ENCODE measurements around the gene SULT1C2. TPM values are rescaled to one million over a fixed set of nuclear protein-coding genes. Genes with fewer than 3 reads are reported as not detected.
"Not testable (repeated sequence)": the region's sequence is repeated elsewhere in the genome, so short reads cannot be mapped to it uniquely, and the experiment has no call there.

Gene SULT1C2
- polyA plus RNA-seq, 1 donor from 2014 or later = not detected

DNA sequence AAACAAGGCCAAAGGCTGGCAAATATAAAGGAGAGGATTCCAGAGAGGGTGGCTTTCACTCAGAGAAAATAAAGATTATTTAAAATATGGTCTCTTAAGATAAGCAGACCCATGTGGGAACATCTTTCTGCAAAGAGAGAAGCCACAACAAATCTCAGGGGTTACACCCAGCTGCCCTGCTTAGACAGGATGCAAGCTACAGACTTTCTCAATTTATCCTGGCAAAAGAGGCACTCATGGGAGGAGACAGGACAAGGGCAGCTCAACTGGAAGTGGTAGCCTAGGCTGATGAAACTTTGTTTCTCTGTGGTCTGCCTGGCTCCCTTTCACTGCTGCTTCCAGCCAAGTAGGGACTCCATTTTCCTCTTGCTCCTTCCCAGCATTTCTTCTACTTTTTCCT, 63.2 kb downstream of the SULT1C2 start:
- H3K9me3 Mint-ChIP-seq = no peaks in the 10 kb centered on the region
- no peak overlapping the region for H3K27ac Mint-ChIP-seq
- H3K4me3 Mint-ChIP-seq = no peak overlapping the region
- no peaks in the 10 kb centered on the region for H3K4me1 Mint-ChIP-seq
- peaks cover 5% of the 10 kb centered on the region for H3K27me3 Mint-ChIP-seq
- H3K36me3 Mint-ChIP-seq = no peaks in the 10 kb centered on the region

- Mint-ChIP-seq H3K36me3 (no peaks in the 10 kb centered on the region), H3K4me3 (no peak overlapping the region), H3K4me1 (peaks cover 0 to 1% (median 0%) of the 10 kb centered on the region in 3 donors), H3K27me3 (peaks cover 5% of the 10 kb centered on the region), H3K9me3 (no peaks in the 10 kb centered on the region), H3K27ac (no peak overlapping the region)
These were observed 65.4 kb downstream of the SULT1C2 start for GRCh38 chr2:108354136-108354535.

- H3K9me3 Mint-ChIP-seq = peaks cover 0 to 5% (median 0%) of the 10 kb centered on the region in 3 donors
- no peak overlapping the region for H3K27ac Mint-ChIP-seq
- H3K4me1 Mint-ChIP-seq = peaks cover 0 to 6% (median 3%) of the 10 kb centered on the region in 3 donors
- H3K27me3 Mint-ChIP-seq = peaks cover 5% of the 10 kb centered on the region
- no peak overlapping the region for H3K4me3 Mint-ChIP-seq
- H3K36me3 Mint-ChIP-seq = no peaks in the 10 kb centered on the region
These were observed 67.4 kb downstream of the SULT1C2 start for GRCh38 chr2:108355906-108356734.

- not testable (repeated sequence) for H3K4me1 Mint-ChIP-seq, H3K27me3 Mint-ChIP-seq
These were observed 70.6 kb downstream of the SULT1C2 start for GRCh38 chr2:108359336-108359735.

More at GRCh38 chr2:108359336-108359735, 70.6 kb downstream of the SULT1C2 start:
- not testable (repeated sequence) for H3K4me3 Mint-ChIP-seq, H3K9me3 Mint-ChIP-seq, H3K36me3 Mint-ChIP-seq, H3K27ac Mint-ChIP-seq

Other genes starting within 250 kb of the SULT1C2 start
- gene SULT1C3, start 48.9 kb upstream of the SULT1C2 start, polyA plus RNA-seq = not detected
- not detected for gene SULT1C4, start 89.1 kb downstream of the SULT1C2 start, polyA plus RNA-seq
- 65.6 TPM for gene GCC2, start 160.3 kb downstream of the SULT1C2 start, polyA plus RNA-seq
- gene LIMS1, start 245.6 kb downstream of the SULT1C2 start, polyA plus RNA-seq = 42.2 TPM